ENCODE results near the gene ARHGAP21.
"Not testable (repeated sequence)": the region's sequence is repeated elsewhere in the genome, so short reads cannot be mapped to it uniquely, and the experiment has no call there.

Gene ARHGAP21

GRCh38 chr10:24680647-24681524 lies 42.8 kb downstream of the ARHGAP21 start:
- DNase-seq, result no peak

GRCh38 chr10:24678757-24679156 lies 44.9 kb downstream of the ARHGAP21 start:
- DNase-seq, result no peak

GRCh38 chr10:24674892-24675632 lies 48.6 kb downstream of the ARHGAP21 start:
- no peak for DNase-seq

- no peak for DNase-seq
Observed at GRCh38 chr10:24670964-24671670, 52.6 kb downstream of the ARHGAP21 start.

- no peak for DNase-seq
Observed at GRCh38 chr10:24669285-24669852, 54.3 kb downstream of the ARHGAP21 start.

GRCh38 chr10:24668247-24668646 lies 55.4 kb downstream of the ARHGAP21 start:
- no peak for DNase-seq

- no peak for DNase-seq
Observed at GRCh38 chr10:24664991-24665390, 58.7 kb downstream of the ARHGAP21 start.

- no peak for DNase-seq
Observed at GRCh38 chr10:24661376-24661775, 62.3 kb downstream of the ARHGAP21 start.

- DNase-seq, result not testable (repeated sequence)
Observed at GRCh38 chr10:24658319-24658718, 65.4 kb downstream of the ARHGAP21 start.

- DNase-seq, result not testable (repeated sequence)
Observed at GRCh38 chr10:24656326-24656725, 67.4 kb downstream of the ARHGAP21 start.

- no peak for DNase-seq
Observed at GRCh38 chr10:24652381-24652957, 71.2 kb downstream of the ARHGAP21 start.

GRCh38 chr10:24651923-24652322 lies 71.8 kb downstream of the ARHGAP21 start:
- no peak for DNase-seq

- DNase-seq, result no peak
Observed at GRCh38 chr10:24650669-24651391, 72.9 kb downstream of the ARHGAP21 start.

- DNase-seq, result no peak
Observed at GRCh38 chr10:24645784-24646183, 77.9 kb downstream of the ARHGAP21 start.

GRCh38 chr10:24645022-24645421 lies 78.7 kb downstream of the ARHGAP21 start:
- no peak for DNase-seq

GRCh38 chr10:24643679-24644209 lies 79.9 kb downstream of the ARHGAP21 start:
- DNase-seq, result no peak

- peak; percentile 39 for DNase-seq
Observed at GRCh38 chr10:24642921-24643678, 80.6 kb downstream of the ARHGAP21 start.

GRCh38 chr10:24639124-24639523 lies 84.6 kb downstream of the ARHGAP21 start:
- no peak for DNase-seq

- no peak for DNase-seq
Observed at GRCh38 chr10:24625778-24626177, 97.9 kb downstream of the ARHGAP21 start.

- DNase-seq, result no peak
Observed at GRCh38 chr10:24623383-24623782, 100.3 kb downstream of the ARHGAP21 start.

- no peak for DNase-seq
Observed at GRCh38 chr10:24622781-24623301, 100.8 kb downstream of the ARHGAP21 start.

Data from NCI-H526 treated with DMSO at 0.1 percent for 48 hours (cell line).